HG02571 (cell line): ENCODE data around the gene PREX1.

Experiments
- ATAC-seq: cut with Tn5 transposase; IDR thresholded peaks from one replicate; pipeline ENCODE4 v1.9.1; 2021; ENCODE audit warnings: mild to moderate bottlenecking, moderate library complexity; ENCODE audit not compliant: unreplicated experiment

PREX1 gene

GRCh38 chr20:48797275-48797825 is 30.4 kb downstream of the PREX1 start:
- no peak for ATAC-seq

GRCh38 chr20:48795732-48796131 is 32.1 kb downstream of the PREX1 start:
- no peak for ATAC-seq

GRCh38 chr20:48794816-48795457 is 32.9 kb downstream of the PREX1 start:
- no peak for ATAC-seq

GRCh38 chr20:48794360-48794759 is 33.4 kb downstream of the PREX1 start:
- no peak for ATAC-seq

- no peak for ATAC-seq
These were observed 34.0 kb downstream of the PREX1 start for GRCh38 chr20:48793776-48794175.

- no peak for ATAC-seq
These were observed 36.1 kb downstream of the PREX1 start for GRCh38 chr20:48791666-48792071.

GRCh38 chr20:48791014-48791413 is 36.8 kb downstream of the PREX1 start:
- no peak for ATAC-seq

- no peak for ATAC-seq
These were observed 37.3 kb downstream of the PREX1 start for GRCh38 chr20:48790473-48791003.

- ATAC-seq, result no peak
These were observed 37.9 kb downstream of the PREX1 start for GRCh38 chr20:48789781-48790472.

GRCh38 chr20:48789185-48789668 is 38.6 kb downstream of the PREX1 start:
- ATAC-seq, result peak; percentile 10

GRCh38 chr20:48788486-48789072 is 39.2 kb downstream of the PREX1 start:
- peak; percentile 43 for ATAC-seq

GRCh38 chr20:48787861-48788375 is 39.9 kb downstream of the PREX1 start:
- ATAC-seq, result peak; percentile 17

- ATAC-seq, result no peak
These were observed 40.7 kb downstream of the PREX1 start for GRCh38 chr20:48786951-48787705.

GRCh38 chr20:48785801-48786200 is 42.0 kb downstream of the PREX1 start:
- ATAC-seq, result no peak

- no peak for ATAC-seq
These were observed 42.5 kb downstream of the PREX1 start for GRCh38 chr20:48785256-48785655.

- ATAC-seq, result no peak
These were observed 43.5 kb downstream of the PREX1 start for GRCh38 chr20:48784273-48784641.

GRCh38 chr20:48783533-48784272 is 44.1 kb downstream of the PREX1 start:
- ATAC-seq, result no peak

- ATAC-seq, result no peak
These were observed 44.9 kb downstream of the PREX1 start for GRCh38 chr20:48782901-48783308.

GRCh38 chr20:48782053-48782452 is 45.7 kb downstream of the PREX1 start:
- ATAC-seq, result no peak

GRCh38 chr20:48781634-48782033 is 46.2 kb downstream of the PREX1 start:
- ATAC-seq, result no peak
